Measurements from ENCODE around the gene ATG13.
"Not testable (repeated sequence)": the region's sequence is repeated elsewhere in the genome, so short reads cannot be mapped to it uniquely, and the experiment has no call there.

- TF ChIP-seq CTCF (conservative IDR thresholded peaks at IDR 0.05; ENCODE audit: low read length); EZH2phosphoT487 (IDR thresholded peaks at IDR 0.05; ENCODE audit: borderline replicate concordance, low read depth, low read length): not testable (repeated sequence)
Observed at GRCh38 chr11:46583513-46583912, 33.8 kb upstream of the ATG13 start.
